Natural killer cell (primary cell): ENCODE measurements around the gene MAP4K2. TPM values are rescaled to one million over a fixed set of nuclear protein-coding genes. Genes with fewer than 3 reads are reported as not detected.

ENCODE experiments used
- ATAC-seq, 3 donors: fragments of 150-1000 bp in 2 of 3; fragments of 200-7000 bp in 1 of 3; cut with Tn5 transposase; 1 replicate in 1 of 3; 2 replicates in 2 of 3; pipeline ENCODE4 v1.10.0; 2021; ENCODE audit warnings: mild to moderate bottlenecking in 2 of 3, moderate library complexity in 2 of 3
- DNase-seq, 2 donors: peaks; one replicate each; pipeline versions ENCODE4 v3.0.0 to v3.0.0-alpha.2; 2013 to 2021; ENCODE audit warnings: mixed read lengths in 1 of 2
- H3K27ac ChIP-seq: one replicate; pipeline ENCODE4 v1.5.1; 2013; ENCODE audit warnings: mild to moderate bottlenecking, low read length
- H3K27me3 ChIP-seq: one replicate; pipeline ENCODE4 v1.6.1; 2013; ENCODE audit warnings: low read length; ENCODE audit not compliant: control insufficient read depth, insufficient read depth
- H3K36me3 ChIP-seq: one replicate; pipeline ENCODE4 v1.6.1; 2013; ENCODE audit warnings: low read length; ENCODE audit not compliant: control insufficient read depth, insufficient read depth
- H3K4me1 ChIP-seq: one replicate; pipeline ENCODE4 v1.6.1; 2013; ENCODE audit warnings: low read length; ENCODE audit not compliant: control insufficient read depth, insufficient read depth
- H3K4me3 ChIP-seq: one replicate; pipeline ENCODE4 v1.5.1; 2013; ENCODE audit warnings: low read length
- H3K9me3 ChIP-seq: one replicate; pipeline ENCODE4 v1.6.1; 2013; ENCODE audit warnings: low read length; ENCODE audit not compliant: control insufficient read depth, insufficient read depth
- H3K27ac Mint-ChIP-seq, 2 donors: one replicate each; pipeline ENCODE4 v1.8.0; 2022; ENCODE audit warnings: mild to moderate bottlenecking in 2 of 2, mixed read lengths in 2 of 2, moderate library complexity in 1 of 2
- H3K27me3 Mint-ChIP-seq, 2 donors: one replicate each; pipeline ENCODE4 v1.8.0; 2022; ENCODE audit warnings: low read depth in 2 of 2, mixed read lengths in 2 of 2
- H3K36me3 Mint-ChIP-seq: one replicate; pipeline ENCODE4 v1.8.0; 2022; ENCODE audit warnings: mixed read lengths
- H3K4me1 Mint-ChIP-seq, 2 donors: one replicate each; pipeline ENCODE4 v1.8.0; 2022; ENCODE audit warnings: mixed read lengths in 2 of 2
- H3K4me3 Mint-ChIP-seq: one replicate; pipeline ENCODE4 v1.8.0; 2022; ENCODE audit warnings: mild to moderate bottlenecking, moderate library complexity, mixed read lengths
- H3K9me3 Mint-ChIP-seq, 2 donors: one replicate each; pipeline ENCODE4 v1.8.0; 2022; ENCODE audit warnings: mixed read lengths in 2 of 2
- CTCF ChIP-seq: fragments of 200-600 bp; IDR thresholded peaks from one replicate; pipeline ENCODE4 v1.8.0; 2022; ENCODE audit warnings: antibody characterized with exemption
- WGBS: methylation state at CpG from one replicate; pipeline ENCODE4 v1.1.7; 2013; ENCODE audit warnings: missing lambda C conversion rate; ENCODE audit not compliant: insufficient coverage; 5-methylcytosine and 5-hydroxymethylcytosine counted together
- intact Hi-C: fragments of 100-400 bp; cut with micrococcal nuclease; formaldehyde crosslinking; loops from one replicate; pipeline ENCODE4 v1.14.2; 2022
- total RNA-seq, 4 donors: library from RNA; stranded (reverse); fragments of 120-200 nt in 1 of 4; gene quantifications; one replicate each; pipeline versions ENCODE4 v1.2.3 to v1.2.4, GENCODE V29; 2013 to 2022

Gene MAP4K2
- total RNA-seq, 3 donors from 2014 or later (not counting 1 experiment from before 2014, with no cell fraction given): 38.3 to 40.6 (median 38.7) TPM

DNA sequence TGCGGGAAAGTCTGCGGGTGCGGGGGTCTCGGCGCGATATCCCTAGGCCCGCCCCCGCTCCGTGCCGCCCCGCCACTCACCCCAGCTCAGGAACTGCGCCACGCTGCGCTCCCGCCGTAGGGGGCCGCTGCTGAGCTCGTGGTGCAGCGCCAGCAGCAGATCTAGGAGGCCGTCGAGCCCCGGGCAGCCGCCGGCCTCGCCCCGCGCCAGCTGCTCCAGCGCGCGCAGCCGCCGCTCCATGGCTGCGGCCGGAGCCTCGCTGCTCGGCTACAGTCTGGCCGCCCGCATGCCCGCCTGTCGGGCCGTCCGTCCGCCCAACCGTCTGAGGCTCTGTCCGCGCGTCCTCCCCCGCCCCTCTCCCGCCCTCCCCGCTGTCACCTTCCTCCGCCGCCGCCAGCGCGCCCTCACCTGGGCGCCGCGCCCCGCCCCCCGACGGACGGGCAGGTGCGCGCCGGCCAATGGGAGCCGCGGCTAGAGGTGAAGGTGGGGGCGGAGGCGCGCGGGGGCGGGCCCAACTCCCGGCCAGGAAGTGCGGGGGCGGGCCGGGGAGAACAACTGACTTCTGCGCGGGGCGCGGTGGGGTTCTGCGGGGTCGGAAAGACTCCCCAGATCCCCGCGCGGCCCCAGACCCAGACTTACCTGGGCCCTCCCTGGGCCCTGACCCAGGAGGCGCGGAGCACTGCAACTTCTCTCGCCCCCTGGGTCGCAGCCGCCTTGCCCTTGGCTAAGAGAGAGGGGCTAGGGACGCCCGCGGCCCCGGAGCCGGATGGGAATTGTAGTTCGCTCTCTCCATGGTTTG lies 41.5 kb upstream of the MAP4K2 start, which contains the start of gene CDC42BPG:
CDC42BPG (minus strand) TSS at position 324 of the 799 bp plus-strand sequence; CDS start at position 240, 84 bp downstream.
- WGBS: under 1% methylated on average over 90 of the region's 96 CpGs
- no peaks in the 10 kb centered on the region for H3K36me3 ChIP-seq
- no peaks in the 10 kb centered on the region for H3K9me3 Mint-ChIP-seq
- peaks cover 28 to 42% of the 10 kb centered on the region in 2 donors for H3K4me1 Mint-ChIP-seq
- DNase-seq (peak; percentile 62 to 85), ATAC-seq (peak; percentile 80 to 85 (median 81))
- H3K27me3 ChIP-seq: no peaks in the 10 kb centered on the region
- TF ChIP-seq CTCF: peak; percentile 78
- H3K36me3 Mint-ChIP-seq: no peaks in the 10 kb centered on the region
- no peaks in the 10 kb centered on the region for H3K27me3 Mint-ChIP-seq
- H3K9me3 ChIP-seq: no peaks in the 10 kb centered on the region
- H3K4me1 ChIP-seq: peaks cover 44% of the 10 kb centered on the region
- H3K4me3 Mint-ChIP-seq: peak within 1 kb of the TSS; percentile 80
- H3K4me3 ChIP-seq: peak within 1 kb of the TSS; percentile 40
- peak within 1 kb of the TSS; percentile 49 for H3K27ac ChIP-seq
- H3K27ac Mint-ChIP-seq: peak within 1 kb of the TSS; percentile 74 to 79
- intact Hi-C loops: loop anchor here (5.0 to 10.0 kb wide), 3 partner anchors 168 to 490 kb away; partner anchors contain the start of genes ARL2, DPF2 and TM7SF2

DNA sequence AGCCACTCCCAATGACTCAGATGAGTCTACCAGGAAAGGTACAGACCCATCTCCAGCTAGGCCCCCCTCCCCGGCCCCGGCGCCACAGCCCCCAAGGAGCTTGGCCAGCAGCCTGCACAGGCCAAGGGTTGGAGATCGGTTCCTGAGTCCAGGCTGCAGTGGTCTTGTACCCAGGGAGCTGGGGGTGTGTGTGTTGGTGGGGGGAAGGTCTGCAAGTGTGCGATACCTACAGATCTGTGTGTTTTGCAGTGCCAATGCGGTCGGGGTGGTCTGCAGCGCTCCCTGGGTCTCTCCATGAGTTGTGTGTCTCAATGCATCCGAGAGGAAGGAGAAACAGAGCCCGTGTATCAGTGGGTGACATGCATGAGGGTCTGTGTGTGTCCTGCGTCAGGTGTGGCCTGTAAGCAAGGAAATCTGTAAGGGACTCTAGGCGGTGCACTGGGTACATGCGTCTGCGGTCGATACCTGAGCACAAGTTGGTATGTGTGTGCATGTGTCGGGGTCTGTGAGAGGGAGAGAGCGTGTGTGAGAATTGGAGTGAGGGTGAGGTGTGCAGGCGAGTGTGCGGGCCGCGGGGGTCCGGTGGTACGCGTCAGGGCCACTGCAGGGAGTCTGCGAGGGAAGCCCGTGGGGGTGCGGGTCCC lies 40.8 kb upstream of the MAP4K2 start:
- TF ChIP-seq CTCF: no peak
- Mint-ChIP-seq H3K27me3 (no peaks in the 10 kb centered on the region), H3K4me3 (peak overlapping the region; percentile 80), H3K36me3 (no peaks in the 10 kb centered on the region), H3K9me3 (no peaks in the 10 kb centered on the region), H3K27ac (peak overlapping the region in 1 of 2 donors; percentile 79), H3K4me1 (peaks cover 21 to 35% of the 10 kb centered on the region in 2 donors)
- Histone ChIP-seq H3K4me1 (peaks cover 37% of the 10 kb centered on the region), H3K36me3 (no peaks in the 10 kb centered on the region), H3K27me3 (no peaks in the 10 kb centered on the region), H3K9me3 (no peaks in the 10 kb centered on the region), H3K27ac (no peak overlapping the region), H3K4me3 (peak overlapping the region; percentile 17)
- 49% methylated on average over 27 of the region's 27 CpGs for WGBS
- DNase-seq: no peak
- intact Hi-C loops: loop anchor here (10.0 kb wide), 1 partner anchor 491 kb away; the partner anchor contains the start of gene DPF2
- ATAC-seq: no peak

- Histone ChIP-seq H3K9me3 (no peaks in the 10 kb centered on the region), H3K27ac (no peak overlapping the region), H3K36me3 (no peaks in the 10 kb centered on the region), H3K4me3 (no peak overlapping the region), H3K27me3 (no peaks in the 10 kb centered on the region), H3K4me1 (peaks cover 30% of the 10 kb centered on the region)
- Mint-ChIP-seq H3K4me1 (peaks cover 13 to 28% of the 10 kb centered on the region in 2 donors), H3K36me3 (no peaks in the 10 kb centered on the region), H3K27ac (peak overlapping the region in 1 of 2 donors; percentile 79), H3K9me3 (no peaks in the 10 kb centered on the region), H3K27me3 (no peaks in the 10 kb centered on the region), H3K4me3 (peak overlapping the region; percentile 80)
- no peak for TF ChIP-seq CTCF
- DNase-seq (peak in 1 of 2 donors; percentile 12), ATAC-seq (no peak)
- intact Hi-C loops: loop anchor here (10.0 kb wide), 1 partner anchor 492 kb away; the partner anchor contains the start of gene DPF2
- 94% methylated on average over 18 of the region's 19 CpGs for WGBS
Observed at GRCh38 chr11:64842851-64843685, 40.1 kb upstream of the MAP4K2 start.
